DOHH2 (cell line): ENCODE results near the gene KCNIP4.

Experiments used
- H3F3A ChIP-seq: fragments of 200-600 bp; sonication (generic), shearing (Covaris generic); 2 replicates; pipeline ENCODE4 v1.6.0; 2016; ENCODE audit warnings: antibody characterized with exemption, mild to moderate bottlenecking; ENCODE audit not compliant: control insufficient read depth, insufficient read depth
- H3K27ac ChIP-seq: fragments of 200-600 bp; sonication (generic); 2 replicates; pipeline ENCODE4 v1.5.1; 2014; ENCODE audit warnings: low read depth, mild to moderate bottlenecking, low read length, moderate library complexity
- H3K27me3 ChIP-seq: fragments of 200-600 bp; sonication (generic); 2 replicates; pipeline ENCODE4 v1.6.1; 2014; ENCODE audit warnings: mild to moderate bottlenecking, low read length, mixed read lengths; ENCODE audit not compliant: control insufficient read depth
- H3K36me3 ChIP-seq: fragments of 200-600 bp; sonication (generic); 2 replicates; pipeline ENCODE4 v1.6.1; 2014; ENCODE audit warnings: mild to moderate bottlenecking, low read length, moderate library complexity, mixed read lengths; ENCODE audit not compliant: control insufficient read depth
- H3K4me1 ChIP-seq: fragments of 200-600 bp; sonication (generic); 2 replicates; pipeline ENCODE4 v1.6.1; 2014; ENCODE audit warnings: mild to moderate bottlenecking, low read length, mixed read lengths; ENCODE audit not compliant: control insufficient read depth
- H3K4me2 ChIP-seq: fragments of 200-600 bp; sonication (generic); 2 replicates; pipeline ENCODE4 v1.6.0; 2014; ENCODE audit warnings: mild to moderate bottlenecking, low read length, moderate library complexity
- H3K4me3 ChIP-seq: fragments of 200-600 bp; sonication (generic); 2 replicates; pipeline ENCODE4 v1.5.1; 2014; ENCODE audit warnings: mild to moderate bottlenecking, low read length, mixed read lengths
- H3K79me2 ChIP-seq: fragments of 200-600 bp; sonication (generic); 2 replicates; pipeline ENCODE4 v1.6.1; 2014; ENCODE audit warnings: mild to moderate bottlenecking, low read length, mixed read lengths; ENCODE audit not compliant: control insufficient read depth
- H3K9me2 ChIP-seq: fragments of 200-600 bp; sonication (generic); replicated peaks from 2 replicates; pipeline ENCODE4 v1.6.1; 2014; ENCODE audit warnings: mild to moderate bottlenecking, low read length, mixed read lengths; ENCODE audit not compliant: control insufficient read depth
- H3K9me3 ChIP-seq: fragments of 200-600 bp; sonication (generic); 2 replicates; pipeline ENCODE4 v1.6.1; 2014; ENCODE audit warnings: antibody characterized with exemption, low read length, mixed read lengths; ENCODE audit not compliant: control insufficient read depth, insufficient read depth
- H4K20me1 ChIP-seq: fragments of 200-600 bp; sonication (generic); 2 replicates; pipeline ENCODE4 v1.6.0; 2014; ENCODE audit warnings: low read depth, mild to moderate bottlenecking, antibody characterized with exemption, low read length, moderate library complexity; ENCODE audit not compliant: control insufficient read depth, insufficient read depth
- CTCF ChIP-seq: fragments of 200-600 bp; sonication (generic); IDR thresholded peaks from one replicate; pipeline ENCODE4 v1.5.1; 2014; ENCODE audit warnings: antibody characterized with exemption, mild to moderate bottlenecking, low read depth, low read length; ENCODE audit not compliant: poor library complexity, severe bottlenecking
- EZH2phosphoT487 ChIP-seq: fragments of 200-600 bp; sonication (generic); IDR thresholded peaks from 2 replicates; pipeline ENCODE4 v1.6.1; 2017; ENCODE audit warnings: borderline replicate concordance, mild to moderate bottlenecking, antibody characterized with exemption, low read length, moderate library complexity, mixed read lengths

The KCNIP4 gene

GRCh38 chr4:20844311-20844710, 1104.3 kb downstream of the KCNIP4 start:
- Histone ChIP-seq H3K79me2 (no peaks in the 10 kb centered on the region), H3K4me2 (no peak overlapping the region), H3K27me3 (no peaks in the 10 kb centered on the region), H3K9me2 (no peaks in the 10 kb centered on the region), H3K9me3 (no peaks in the 10 kb centered on the region), H3K4me3 (no peak overlapping the region), H3K4me1 (no peaks in the 10 kb centered on the region), H3K36me3 (no peaks in the 10 kb centered on the region), H3F3A (no peaks in the 10 kb centered on the region), H3K27ac (no peak overlapping the region), H4K20me1 (no peaks in the 10 kb centered on the region)
- TF ChIP-seq CTCF (no peak), EZH2phosphoT487 (no peak)

GRCh38 chr4:20840648-20841190, 1107.9 kb downstream of the KCNIP4 start:
- no peaks in the 10 kb centered on the region for H3K79me2 ChIP-seq
- no peaks in the 10 kb centered on the region for H4K20me1 ChIP-seq
- no peaks in the 10 kb centered on the region for H3K9me2 ChIP-seq
- no peaks in the 10 kb centered on the region for H3F3A ChIP-seq
- H3K4me3 ChIP-seq = no peak overlapping the region
- no peak overlapping the region for H3K4me2 ChIP-seq
- TF ChIP-seq CTCF (no peak), EZH2phosphoT487 (no peak)
- no peaks in the 10 kb centered on the region for H3K4me1 ChIP-seq
- H3K27me3 ChIP-seq = no peaks in the 10 kb centered on the region
- no peak overlapping the region for H3K27ac ChIP-seq
- H3K9me3 ChIP-seq = no peaks in the 10 kb centered on the region
- H3K36me3 ChIP-seq = no peaks in the 10 kb centered on the region

- H3K9me2 ChIP-seq = no peaks in the 10 kb centered on the region
- no peaks in the 10 kb centered on the region for H3K9me3 ChIP-seq
- H3K27me3 ChIP-seq = no peaks in the 10 kb centered on the region
- TF ChIP-seq EZH2phosphoT487 = no peak
- H3K4me3 ChIP-seq = no peak overlapping the region
- H3K27ac ChIP-seq = no peak overlapping the region
- no peaks in the 10 kb centered on the region for H3K36me3 ChIP-seq
- H3K4me2 ChIP-seq = no peak overlapping the region
- no peaks in the 10 kb centered on the region for H3K79me2 ChIP-seq
- no peaks in the 10 kb centered on the region for H3K4me1 ChIP-seq
- no peaks in the 10 kb centered on the region for H3F3A ChIP-seq
- no peaks in the 10 kb centered on the region for H4K20me1 ChIP-seq
These were observed 1108.6 kb downstream of the KCNIP4 start for GRCh38 chr4:20839957-20840356.

GRCh38 chr4:20838476-20838875, 1110.1 kb downstream of the KCNIP4 start:
- Histone ChIP-seq H4K20me1 (no peaks in the 10 kb centered on the region), H3K27me3 (no peaks in the 10 kb centered on the region), H3K9me3 (no peaks in the 10 kb centered on the region), H3K4me2 (no peak overlapping the region), H3K4me3 (no peak overlapping the region), H3K36me3 (no peaks in the 10 kb centered on the region), H3K27ac (no peak overlapping the region), H3F3A (no peaks in the 10 kb centered on the region), H3K79me2 (no peaks in the 10 kb centered on the region), H3K4me1 (no peaks in the 10 kb centered on the region), H3K9me2 (no peaks in the 10 kb centered on the region)
- TF ChIP-seq EZH2phosphoT487 (no peak), CTCF (no peak)
